Neural progenitor cell (in vitro differentiated cells): Measurements from ENCODE around the gene IMPDH1. TPM values are rescaled to one million over a fixed set of nuclear protein-coding genes. Genes with fewer than 3 reads are reported as not detected.

ENCODE experiments used
- DNase-seq: peaks from one replicate; pipeline ENCODE4 v3.0.0-alpha.2; 2016; ENCODE audit warnings: low spot score
- H2AFZ ChIP-seq: fragments of 200-600 bp; sonication (generic); replicated peaks from 2 replicates; pipeline ENCODE4 v1.6.1; 2016; ENCODE audit warnings: antibody characterized with exemption
- H3F3A ChIP-seq: fragments of 200-600 bp; sonication (generic); 2 replicates; pipeline ENCODE4 v1.6.1; 2016; ENCODE audit warnings: antibody characterized with exemption, low read depth
- H3K27ac ChIP-seq: fragments of 200-600 bp; sonication (generic); 2 replicates; pipeline ENCODE4 v1.5.1; 2016; ENCODE audit warnings: mild to moderate bottlenecking
- H3K27me3 ChIP-seq: fragments of 200-600 bp; sonication (generic); 2 replicates; pipeline ENCODE4 v1.6.1; 2016; ENCODE audit warnings: mild to moderate bottlenecking, moderate library complexity
- H3K36me3 ChIP-seq: fragments of 200-600 bp; sonication (generic); 2 replicates; pipeline ENCODE4 v1.5.1; 2016
- H3K4me1 ChIP-seq: fragments of 200-600 bp; sonication (generic); 2 replicates; pipeline ENCODE4 v1.6.1; 2016; ENCODE audit warnings: mixed run types
- H3K4me2 ChIP-seq: fragments of 200-600 bp; sonication (generic); 2 replicates; pipeline ENCODE4 v1.6.1; 2016
- H3K4me3 ChIP-seq: fragments of 200-600 bp; sonication (generic); 2 replicates; pipeline ENCODE4 v1.5.1; 2016
- H3K79me2 ChIP-seq: fragments of 200-600 bp; sonication (generic); 2 replicates; pipeline ENCODE4 v1.6.1; 2016; ENCODE audit warnings: low read depth
- H3K9ac ChIP-seq: fragments of 200-600 bp; sonication (generic); 2 replicates; pipeline ENCODE4 v1.6.1; 2016
- H3K9me3 ChIP-seq: fragments of 200-600 bp; sonication (generic); 2 replicates; pipeline ENCODE4 v1.5.1; 2016; ENCODE audit warnings: low read depth
- H4K20me1 ChIP-seq: fragments of 200-600 bp; sonication (generic); 2 replicates; pipeline ENCODE4 v1.6.1; 2016; ENCODE audit warnings: low read depth
- H3K27ac Mint-ChIP-seq: 3 replicates; pipeline ENCODE4 v1.8.0; 2021; ENCODE audit warnings: mixed read lengths
- H3K27me3 Mint-ChIP-seq: 2 replicates; pipeline ENCODE4 v1.8.0; 2022; ENCODE audit warnings: low read depth, mild to moderate bottlenecking, inconsistent platforms, moderate library complexity, mixed read lengths; ENCODE audit not compliant: insufficient read depth
- H3K36me3 Mint-ChIP-seq: 3 replicates; pipeline ENCODE4 v1.8.0; 2021; ENCODE audit warnings: mixed read lengths
- H3K4me1 Mint-ChIP-seq: 3 replicates; pipeline ENCODE4 v1.8.0; 2021; ENCODE audit warnings: mixed read lengths
- H3K4me3 Mint-ChIP-seq: 3 replicates; pipeline ENCODE4 v1.8.0; 2021; ENCODE audit warnings: mild to moderate bottlenecking, moderate library complexity, mixed read lengths
- H3K9me3 Mint-ChIP-seq: 3 replicates; pipeline ENCODE4 v1.8.0; 2020; ENCODE audit warnings: mixed read lengths
- CTCF ChIP-seq: fragments of 200-600 bp; sonication (generic); IDR thresholded peaks from 2 replicates; pipeline ENCODE4 v1.5.1; 2017; ENCODE audit warnings: antibody characterized with exemption, mild to moderate bottlenecking
- EZH2 ChIP-seq: fragments of 200-600 bp; sonication (generic); IDR thresholded peaks from 2 replicates; pipeline ENCODE4 v1.6.1; 2017; ENCODE audit warnings: antibody characterized with exemption, mild to moderate bottlenecking, moderate library complexity
- EZH2phosphoT487 ChIP-seq: fragments of 200-600 bp; sonication (generic); IDR thresholded peaks from 2 replicates; pipeline ENCODE4 v1.6.1; 2017; ENCODE audit warnings: antibody characterized with exemption
- total RNA-seq: library from RNA; depleted of rRNA; stranded (reverse); fragments of >200 nt; gene quantifications from 2 replicates; pipeline ENCODE4 v1.2.3, GENCODE V29; 2015; ENCODE audit warnings: low replicate concordance

Gene IMPDH1
- total RNA-seq, 1 donor from 2014 or later: 17.0 TPM

DNA sequence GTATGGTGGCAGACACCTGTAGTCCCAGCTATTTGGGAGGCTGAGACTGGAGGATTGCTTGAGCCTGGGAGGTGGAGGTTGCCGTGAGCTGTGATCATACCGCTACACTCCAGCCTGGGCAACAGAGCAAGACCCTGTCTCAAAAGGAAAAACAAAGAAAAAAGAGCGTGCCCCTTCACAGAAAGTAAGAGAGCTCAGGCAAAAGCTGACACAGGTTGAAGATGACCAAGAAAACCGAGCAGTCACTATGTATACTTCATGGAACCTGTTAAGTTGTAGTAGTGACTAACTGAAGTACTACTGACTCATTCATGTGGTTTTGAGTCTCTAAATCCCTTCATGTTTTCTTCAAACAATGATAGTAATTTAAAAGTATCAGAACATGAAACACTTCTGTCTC is 47.1 kb downstream of the IMPDH1 start:
- Mint-ChIP-seq H3K27me3 (peaks cover 61% of the 10 kb centered on the region), H3K27ac (no peak overlapping the region), H3K36me3 (peaks cover 2% of the 10 kb centered on the region), H3K4me3 (peak overlapping the region; percentile 82), H3K9me3 (no peaks in the 10 kb centered on the region), H3K4me1 (peaks cover 20% of the 10 kb centered on the region)
- no peak overlapping the region for H3K27ac ChIP-seq
- H4K20me1 ChIP-seq: no peaks in the 10 kb centered on the region
- no peaks in the 10 kb centered on the region for H3K9me3 ChIP-seq
- H3K4me2 ChIP-seq: no peak overlapping the region
- no peak overlapping the region for H2AFZ ChIP-seq
- TF ChIP-seq EZH2phosphoT487 (no peak), EZH2 (no peak), CTCF (no peak)
- H3K4me3 ChIP-seq: no peak overlapping the region
- no peaks in the 10 kb centered on the region for H3K79me2 ChIP-seq
- no peak for DNase-seq
- H3K27me3 ChIP-seq: peaks cover 100% of the 10 kb centered on the region
- peaks cover 13% of the 10 kb centered on the region for H3F3A ChIP-seq
- H3K4me1 ChIP-seq: peaks cover 7% of the 10 kb centered on the region
- H3K36me3 ChIP-seq: no peaks in the 10 kb centered on the region
- no peak overlapping the region for H3K9ac ChIP-seq

DNA sequence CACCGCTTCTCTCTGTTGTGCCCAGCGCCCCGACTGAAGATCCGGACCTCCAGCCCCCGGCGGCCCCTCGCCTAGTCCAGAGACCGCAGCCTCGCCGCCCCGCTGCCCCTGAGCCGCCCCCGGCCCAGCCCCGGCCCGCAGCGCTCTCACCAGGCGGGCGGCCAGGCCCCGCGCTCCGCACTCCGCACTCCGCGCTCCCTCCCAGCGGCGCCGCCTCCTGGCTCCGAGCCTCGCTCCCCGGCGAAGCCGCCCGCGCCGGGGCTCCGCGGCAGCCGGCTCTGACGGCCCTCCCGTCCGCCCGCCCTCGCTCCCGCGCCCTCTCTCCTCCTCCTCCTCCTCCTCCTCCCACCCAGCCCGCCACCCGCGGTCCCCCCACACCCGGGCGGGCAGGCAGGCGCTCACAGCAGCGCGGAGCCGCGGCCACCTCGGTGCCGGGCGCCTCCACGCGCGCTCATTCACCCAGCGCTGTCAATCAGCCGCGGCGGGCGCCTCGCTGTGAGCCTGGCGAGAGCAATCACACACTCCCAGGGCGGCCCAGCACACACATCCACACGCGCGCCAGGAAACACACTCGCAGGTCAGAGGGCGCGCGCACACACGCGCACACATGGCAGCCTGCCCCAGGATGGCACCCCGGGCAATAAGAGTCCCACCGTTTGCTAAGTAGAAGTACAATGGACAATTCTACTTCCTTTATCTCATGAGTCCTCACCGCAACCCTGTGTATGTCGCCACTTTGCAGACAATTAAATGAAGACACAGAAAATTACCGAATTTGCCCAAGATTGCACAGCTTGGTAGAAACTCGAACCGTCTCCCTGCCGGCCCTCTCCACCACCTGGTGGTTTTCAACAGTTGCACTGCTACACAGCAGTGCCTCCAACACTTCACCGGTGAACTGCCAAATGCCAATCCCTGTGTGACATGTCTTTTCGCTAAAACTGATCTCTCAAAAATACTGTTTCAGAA is 48.1 kb downstream of the IMPDH1 start, which contains the start of gene PRRT4:
PRRT4 (minus strand) TSS at position 280 of the 969 bp plus-strand sequence.
- peak; percentile 82 for DNase-seq
- Histone ChIP-seq H2AFZ (peak within 1 kb of the TSS; percentile 94), H4K20me1 (no peaks in the 10 kb centered on the region), H3K4me2 (peak within 1 kb of the TSS; percentile 97), H3K9ac (no peak within 1 kb of the TSS), H3K4me3 (peak within 1 kb of the TSS; percentile 67), H3K9me3 (no peaks in the 10 kb centered on the region), H3K4me1 (peaks cover 7% of the 10 kb centered on the region), H3K79me2 (no peaks in the 10 kb centered on the region), H3K27ac (no peak within 1 kb of the TSS), H3F3A (peaks cover 13% of the 10 kb centered on the region), H3K36me3 (no peaks in the 10 kb centered on the region), H3K27me3 (peaks cover 95% of the 10 kb centered on the region)
- peak within 1 kb of the TSS; percentile 91 for H3K4me3 Mint-ChIP-seq
- TF ChIP-seq EZH2phosphoT487 (peak; percentile 80), EZH2 (peak; percentile 89), CTCF (peak; percentile 23)
- H3K27ac Mint-ChIP-seq: peak within 1 kb of the TSS; percentile 15
- peaks cover 30% of the 10 kb centered on the region for H3K4me1 Mint-ChIP-seq
- H3K9me3 Mint-ChIP-seq: no peaks in the 10 kb centered on the region
- H3K36me3 Mint-ChIP-seq: peaks cover 2% of the 10 kb centered on the region
- H3K27me3 Mint-ChIP-seq: peaks cover 60% of the 10 kb centered on the region

- H3K4me1 ChIP-seq: peaks cover 7% of the 10 kb centered on the region
- H3K27me3 ChIP-seq: peaks cover 93% of the 10 kb centered on the region
- no peaks in the 10 kb centered on the region for H3K36me3 ChIP-seq
- peak overlapping the region; percentile 91 for H3K4me3 Mint-ChIP-seq
- no peaks in the 10 kb centered on the region for H3K9me3 ChIP-seq
- H3K27ac ChIP-seq: no peak overlapping the region
- H3K79me2 ChIP-seq: no peaks in the 10 kb centered on the region
- DNase-seq: no peak
- H3K36me3 Mint-ChIP-seq: peaks cover 2% of the 10 kb centered on the region
- TF ChIP-seq CTCF: no peak
- TF ChIP-seq EZH2: no peak
- TF ChIP-seq EZH2phosphoT487: no peak
- H3K27ac Mint-ChIP-seq: no peak overlapping the region
- H3F3A ChIP-seq: peaks cover 13% of the 10 kb centered on the region
- H3K4me2 ChIP-seq: peak overlapping the region; percentile 97
- H3K4me1 Mint-ChIP-seq: peaks cover 36% of the 10 kb centered on the region
- H3K4me3 ChIP-seq: peak overlapping the region; percentile 67
- no peak overlapping the region for H3K9ac ChIP-seq
- no peak overlapping the region for H2AFZ ChIP-seq
- peaks cover 55% of the 10 kb centered on the region for H3K27me3 Mint-ChIP-seq
- no peaks in the 10 kb centered on the region for H4K20me1 ChIP-seq
- H3K9me3 Mint-ChIP-seq: no peaks in the 10 kb centered on the region
Observed at GRCh38 chr7:128360359-128360678, 49.5 kb downstream of the IMPDH1 start.
